ENCODE results near the gene NADK2. TPM values are rescaled to one million over a fixed set of nuclear protein-coding genes. Genes with fewer than 3 reads are reported as not detected.

NADK2 gene
- total RNA-seq, result 23.2 and 23.4 TPM in 2 replicates

DNA sequence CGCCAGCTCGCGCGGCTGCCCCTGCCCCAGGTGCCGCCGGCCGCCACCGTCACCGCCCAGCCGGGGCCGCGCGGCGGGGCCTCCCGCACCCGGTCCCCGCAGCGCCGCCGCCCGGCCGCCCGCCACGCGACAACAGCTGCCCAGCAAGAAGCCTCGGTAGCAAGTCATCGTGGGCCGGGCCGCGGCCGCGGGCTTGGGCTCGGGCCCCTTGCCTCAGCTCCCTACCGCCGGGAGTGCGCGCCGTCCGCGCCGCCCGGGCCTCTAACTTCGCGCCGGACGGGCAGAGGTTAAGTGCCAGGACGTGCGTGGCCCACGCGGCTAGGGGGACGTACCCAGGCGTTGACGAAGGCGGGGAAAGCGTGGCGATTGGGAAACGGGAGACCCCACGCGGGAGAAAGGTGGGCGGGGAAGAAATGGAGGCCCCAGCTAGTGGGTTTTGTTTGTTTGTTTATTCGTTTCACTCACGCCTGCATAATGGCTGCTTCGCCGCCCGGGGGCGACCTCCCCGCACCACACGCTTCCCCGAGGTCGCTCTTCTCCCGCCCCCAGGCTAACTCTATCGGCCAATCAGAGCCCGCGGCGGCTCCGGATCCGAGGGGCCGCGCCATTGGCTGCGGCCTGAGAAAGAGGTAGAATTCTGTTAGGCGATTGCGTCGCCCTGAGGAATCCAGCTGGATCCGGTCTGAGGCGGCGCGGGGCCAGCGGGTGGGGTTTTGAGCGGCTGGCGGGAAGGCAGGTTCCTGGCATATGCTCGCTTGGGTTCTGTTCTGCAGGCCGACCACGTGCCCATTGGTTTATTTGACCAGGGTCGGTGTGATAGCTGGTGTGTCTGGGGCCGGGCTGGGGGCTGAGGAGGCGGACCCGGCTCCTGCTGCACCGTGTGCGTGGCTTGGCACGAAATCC lies at the start of gene NADK2:
Gene NADK2 (minus strand): TSS at position 295 of the 903 bp plus-strand sequence. CDS start 127 bp downstream, at position 168.

GRCh38 chr5:36151434-36152323 lies 90.0 kb downstream of the NADK2 start, which contains the start of the genes LMBRD2 and SKP2:
Gene LMBRD2, minus strand, starts transcription at chr5:36151887. Its CDS starts 8,538 bp downstream, at chr5:36143349.
Gene SKP2, plus strand, starts transcription at chr5:36152111. Its CDS starts 152 bp downstream, at chr5:36152263.

Other genes with a start within 250 kb of the NADK2 start
- not detected in 2 replicates for gene UGT3A2, start 175.0 kb downstream of the NADK2 start, total RNA-seq
- 7.5 and 17.4 TPM in 2 replicates for gene LMBRD2, start 90.0 kb downstream of the NADK2 start, total RNA-seq
- 12.5 and 20.7 TPM in 2 replicates for gene SKP2, start 89.8 kb downstream of the NADK2 start, total RNA-seq
- not detected in 2 replicates for gene RANBP3L, start 60.0 kb upstream of the NADK2 start, total RNA-seq

Measured in tracheal epithelial cell (primary cell).